Measurements from ENCODE around the gene KITLG.

DNA sequence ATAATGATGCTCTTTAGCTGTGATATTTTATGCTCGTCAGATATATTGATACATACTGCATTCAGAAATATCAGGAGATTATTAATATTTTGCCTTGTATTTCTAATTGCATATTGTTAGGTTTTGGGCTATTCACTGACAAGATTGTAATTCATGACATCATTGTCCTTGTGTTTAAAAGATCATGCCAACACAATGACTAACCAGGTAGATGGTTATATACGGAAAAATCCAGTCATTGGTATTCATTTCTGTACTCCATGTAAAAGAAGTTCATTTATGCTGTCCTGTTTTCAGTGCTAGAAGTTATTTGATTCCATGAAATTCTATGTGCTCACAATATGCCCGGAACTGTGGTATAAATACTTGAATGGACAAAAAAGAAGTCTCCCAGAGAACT is 107.5 kb downstream of the KITLG start:
- TF ChIP-seq CTCF (conservative IDR thresholded peaks at IDR 0.05 in 1 of 2, IDR thresholded peaks at IDR 0.05 in 1 of 2; ENCODE audit: extremely low read depth in 1 of 2, insufficient read depth in 1 of 2, low read depth in 1 of 2, low read length in 2 of 2): no peak
- no peak for TF ChIP-seq EZH2 (IDR thresholded peaks at IDR 0.05; ENCODE audit: borderline replicate concordance, low read length)

Measured in mammary epithelial cell (primary cell).